ENCODE measurements around the gene GGA3. TPM values are rescaled to one million over a fixed set of nuclear protein-coding genes. Genes with fewer than 3 reads are reported as not detected.

Gene GGA3
- total RNA-seq, 2 experiments from 2014 or later: 88.8 to 96.5 TPM

GRCh38 chr17:75307957-75308731 lies 46.7 kb upstream of the GGA3 start:
- H3K9me3 ChIP-seq (ENCODE audit: control insufficient read depth in 1 of 2, insufficient read depth in 1 of 2, low read length in 2 of 2): no peaks in the 10 kb centered on the region
- no peak overlapping the region for H3K27ac Mint-ChIP-seq
- no peaks in the 10 kb centered on the region for H3K9me3 Mint-ChIP-seq
- no peaks in the 10 kb centered on the region for H3K4me1 Mint-ChIP-seq (ENCODE audit: low read depth)
- peaks cover 9% of the 10 kb centered on the region for H3K4me1 ChIP-seq (ENCODE audit: insufficient read depth, low read length)
- no peaks in the 10 kb centered on the region for H3K27me3 Mint-ChIP-seq
- H3K4me3 ChIP-seq (ENCODE audit: low read length): no peak overlapping the region
- H3K27ac ChIP-seq (ENCODE audit: low read depth in 1 of 2, low read length in 2 of 2): no peak overlapping the region
- CTCF ChIA-PET: interaction anchor here (0.7 kb wide), 1 partner anchor 217 kb away, joined by 3 read pairs; no protein-coding TSS in a partner anchor
- POLR2A ChIA-PET: no interaction called here
- H3K36me3 Mint-ChIP-seq (ENCODE audit: low read depth): no peaks in the 10 kb centered on the region
- H3K4me3 Mint-ChIP-seq: no peak overlapping the region
- H3K27me3 ChIP-seq (ENCODE audit: control insufficient read depth in 1 of 2, insufficient read depth in 2 of 2, low read length in 2 of 2): no peaks in the 10 kb centered on the region
- no peak for DNase-seq
- ATAC-seq (ENCODE audit: poor library complexity): no peak
- H3K36me3 ChIP-seq (ENCODE audit: insufficient read depth, low read length): no peaks in the 10 kb centered on the region
- intact Hi-C loops (cut with DNase I, micrococcal nuclease): no loop called here
- TF ChIP-seq, protein P1, sequence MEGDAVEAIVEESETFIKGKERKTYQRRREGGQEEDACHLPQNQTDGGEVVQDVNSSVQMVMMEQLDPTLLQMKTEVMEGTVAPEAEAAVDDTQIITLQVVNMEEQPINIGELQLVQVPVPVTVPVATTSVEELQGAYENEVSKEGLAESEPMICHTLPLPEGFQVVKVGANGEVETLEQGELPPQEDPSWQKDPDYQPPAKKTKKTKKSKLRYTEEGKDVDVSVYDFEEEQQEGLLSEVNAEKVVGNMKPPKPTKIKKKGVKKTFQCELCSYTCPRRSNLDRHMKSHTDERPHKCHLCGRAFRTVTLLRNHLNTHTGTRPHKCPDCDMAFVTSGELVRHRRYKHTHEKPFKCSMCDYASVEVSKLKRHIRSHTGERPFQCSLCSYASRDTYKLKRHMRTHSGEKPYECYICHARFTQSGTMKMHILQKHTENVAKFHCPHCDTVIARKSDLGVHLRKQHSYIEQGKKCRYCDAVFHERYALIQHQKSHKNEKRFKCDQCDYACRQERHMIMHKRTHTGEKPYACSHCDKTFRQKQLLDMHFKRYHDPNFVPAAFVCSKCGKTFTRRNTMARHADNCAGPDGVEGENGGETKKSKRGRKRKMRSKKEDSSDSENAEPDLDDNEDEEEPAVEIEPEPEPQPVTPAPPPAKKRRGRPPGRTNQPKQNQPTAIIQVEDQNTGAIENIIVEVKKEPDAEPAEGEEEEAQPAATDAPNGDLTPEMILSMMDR (IDR thresholded peaks at IDR 0.05): no peak

DNA sequence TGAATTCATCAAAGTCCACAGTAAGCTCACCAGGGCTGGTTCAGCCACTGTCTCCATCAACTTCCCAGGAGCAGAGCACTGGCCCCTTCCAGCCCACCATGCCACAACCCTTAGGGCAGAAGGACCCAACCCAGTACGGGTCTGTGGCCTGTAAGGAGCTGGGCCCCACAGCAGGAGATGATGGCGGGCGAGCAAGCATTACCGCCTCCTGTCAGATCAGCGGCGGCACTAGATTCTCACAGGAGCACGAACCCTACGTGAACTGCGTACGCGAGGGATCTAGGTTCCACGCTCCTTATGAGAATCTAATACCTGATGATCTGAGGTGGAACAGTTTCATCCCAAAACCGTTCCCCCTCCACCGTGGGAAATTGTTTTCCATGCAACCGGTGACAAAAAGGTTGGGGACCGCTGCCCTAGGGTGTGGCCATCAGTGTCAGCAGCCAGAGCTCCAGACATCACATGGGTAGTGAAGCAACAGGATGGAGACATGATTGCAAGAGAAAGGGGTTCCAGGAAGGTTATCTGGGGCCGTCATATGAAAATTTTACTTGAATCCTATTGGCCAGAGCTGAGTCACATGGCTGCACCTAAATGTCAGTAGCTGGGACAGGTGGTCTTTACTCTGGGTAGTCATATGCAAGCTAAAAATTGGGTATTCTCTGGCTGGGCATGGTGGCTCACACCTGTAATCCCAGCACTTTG lies 40.2 kb upstream of the GGA3 start:
- Histone ChIP-seq H3K36me3 (ENCODE audit: insufficient read depth, low read length) (no peaks in the 10 kb centered on the region), H3K27ac (ENCODE audit: low read depth in 1 of 2, low read length in 2 of 2) (no peak overlapping the region), H3K4me1 (ENCODE audit: insufficient read depth, low read length) (peaks cover 4% of the 10 kb centered on the region), H3K9me3 (ENCODE audit: control insufficient read depth in 1 of 2, insufficient read depth in 1 of 2, low read length in 2 of 2) (no peaks in the 10 kb centered on the region), H3K4me3 (ENCODE audit: low read length) (no peak overlapping the region), H3K27me3 (ENCODE audit: control insufficient read depth in 1 of 2, insufficient read depth in 2 of 2, low read length in 2 of 2) (no peaks in the 10 kb centered on the region)
- H3K4me1 Mint-ChIP-seq (ENCODE audit: low read depth): no peaks in the 10 kb centered on the region
- no peaks in the 10 kb centered on the region for H3K9me3 Mint-ChIP-seq
- ATAC-seq (ENCODE audit: poor library complexity): no peak
- H3K27me3 Mint-ChIP-seq: no peaks in the 10 kb centered on the region
- no peak overlapping the region for H3K27ac Mint-ChIP-seq
- ChIA-PET POLR2A (no interaction called here), CTCF (interaction anchor here (1.2 kb wide), 1 partner anchor 22 kb away, joined by 4 read pairs; no protein-coding TSS in a partner anchor)
- H3K36me3 Mint-ChIP-seq (ENCODE audit: low read depth): no peaks in the 10 kb centered on the region
- TF ChIP-seq, protein P1 (IDR thresholded peaks at IDR 0.05): no peak
- DNase-seq: peak in 2 of 14 experiments; percentile 48 to 51
- intact Hi-C loops (cut with DNase I, micrococcal nuclease): no loop called here
- no peak overlapping the region for H3K4me3 Mint-ChIP-seq

- no peaks in the 10 kb centered on the region for H3K9me3 Mint-ChIP-seq
- H3K27ac ChIP-seq (ENCODE audit: low read depth in 1 of 2, low read length in 2 of 2): no peak overlapping the region
- H3K36me3 Mint-ChIP-seq (ENCODE audit: low read depth): no peaks in the 10 kb centered on the region
- H3K27me3 Mint-ChIP-seq: no peaks in the 10 kb centered on the region
- no peaks in the 10 kb centered on the region for H3K27me3 ChIP-seq (ENCODE audit: control insufficient read depth in 1 of 2, insufficient read depth in 2 of 2, low read length in 2 of 2)
- no peaks in the 10 kb centered on the region for H3K4me1 Mint-ChIP-seq (ENCODE audit: low read depth)
- ChIA-PET CTCF (interaction anchor here (1.2 kb wide), 1 partner anchor 23 kb away, joined by 4 read pairs; no protein-coding TSS in a partner anchor), POLR2A (no interaction called here)
- no peak overlapping the region for H3K4me3 Mint-ChIP-seq
- no peak overlapping the region for H3K27ac Mint-ChIP-seq
- intact Hi-C loops (cut with DNase I, micrococcal nuclease): no loop called here
- DNase-seq: peak in 2 of 14 experiments; percentile 49 to 50
- TF ChIP-seq, protein P1 (IDR thresholded peaks at IDR 0.05): no peak
- no peaks in the 10 kb centered on the region for H3K36me3 ChIP-seq (ENCODE audit: insufficient read depth, low read length)
- ATAC-seq (ENCODE audit: poor library complexity): no peak
- H3K9me3 ChIP-seq (ENCODE audit: control insufficient read depth in 1 of 2, insufficient read depth in 1 of 2, low read length in 2 of 2): no peaks in the 10 kb centered on the region
- H3K4me3 ChIP-seq (ENCODE audit: low read length): no peak overlapping the region
- H3K4me1 ChIP-seq (ENCODE audit: insufficient read depth, low read length): peaks cover 4% of the 10 kb centered on the region
Measured at GRCh38 chr17:75301049-75301448, 39.6 kb upstream of the GGA3 start.

Data from CD4-positive, alpha-beta T cell (primary cell).